Upper lobe of left lung (tissue), 6 donors: ENCODE measurements around the gene CDC7. TPM values are rescaled to one million over a fixed set of nuclear protein-coding genes. Genes with fewer than 3 reads are reported as not detected.
"Not testable (repeated sequence)": the region's sequence is repeated elsewhere in the genome, so short reads cannot be mapped to it uniquely, and the experiment has no call there.

Experiments used
- ATAC-seq, 2 donors: fragments of 200-7000 bp; cut with Tn5 transposase; one replicate each; pipeline ENCODE4 v1.9.1; 2022; ENCODE audit warnings: mild to moderate bottlenecking in 2 of 2, moderate library complexity in 2 of 2; ENCODE audit not compliant: low FRiP score in 2 of 2
- DNase-seq, 2 donors: peaks; one replicate each; pipeline ENCODE4 v3.0.0-alpha.2; 2019 to 2020
- H3K27ac ChIP-seq, 4 donors: fragments of 200-600 bp; sonication (generic); one replicate each; pipeline ENCODE4 v1.5.1; 2016 to 2019
- H3K27me3 ChIP-seq, 4 donors: fragments of 200-600 bp; sonication (generic); one replicate each; pipeline ENCODE4 v1.5.1; 2017 to 2019
- H3K36me3 ChIP-seq, 4 donors: fragments of 200-600 bp; sonication (generic); one replicate each; pipeline ENCODE4 v1.5.1; 2016 to 2019
- H3K4me1 ChIP-seq, 4 donors: fragments of 200-600 bp; sonication (generic); one replicate each; pipeline ENCODE4 v1.5.1; 2018 to 2019
- H3K4me3 ChIP-seq, 4 donors: fragments of 200-600 bp; sonication (generic); one replicate each; pipeline ENCODE4 v1.5.1; 2017 to 2019; ENCODE audit warnings: mild to moderate bottlenecking in 2 of 4, moderate library complexity in 1 of 4
- H3K9me3 ChIP-seq, 4 donors: fragments of 200-600 bp; sonication (generic); one replicate each; pipeline ENCODE4 v1.5.1; 2018 to 2019
- CTCF ChIP-seq, 6 experiments: fragments of 450-650 bp in 4 of 6; fragments of 200-600 bp in 2 of 6; sonication (generic) in 2 of 6; IDR thresholded peaks; one replicate each; pipeline ENCODE4 v1.5.1; 2016 to 2019; ENCODE audit warnings: antibody characterized with exemption in 6 of 6
- EP300 ChIP-seq, 4 donors: sonication (generic); formaldehyde crosslinking; IDR thresholded peaks; one replicate each; pipeline ENCODE4 v1.5.1; 2017; ENCODE audit warnings: antibody characterized with exemption in 4 of 4, control low read depth in 2 of 4
- POLR2A ChIP-seq, 4 donors: fragments of 450-650 bp; IDR thresholded peaks; one replicate each; pipeline ENCODE4 v1.5.1; 2016 to 2017; ENCODE audit warnings: antibody characterized with exemption in 4 of 4, mild to moderate bottlenecking in 2 of 4
- POLR2AphosphoS5 ChIP-seq, 2 donors: sonication (generic); formaldehyde crosslinking; IDR thresholded peaks; one replicate each; pipeline ENCODE4 v1.5.1; 2017; ENCODE audit warnings: antibody characterized with exemption in 2 of 2
- WGBS, 2 donors: methylation state at CpG; one replicate each; pipeline ENCODE4 v1.1.5; 2017 to 2018; 5-methylcytosine and 5-hydroxymethylcytosine counted together
- total RNA-seq, 6 donors: library from RNA; depleted of rRNA in 4 of 6; stranded (reverse); fragments of >200 nt in 4 of 6; gene quantifications; one replicate each; pipeline versions ENCODE4 v1.1.0 to v1.2.1, GENCODE V29; 2016 to 2021
- donor health status: DM: no; HTN: no; CAD: no; lungs with moderate emphysema.
- donor health status: DM: no; HTN: yes; CAD: no; lungs with severe emphysema.

The CDC7 gene
- total RNA-seq, 6 donors from 2014 or later, result 1.6 to 6.2 (median 2.6) TPM

- Histone ChIP-seq H3K4me3 (no peak overlapping the region), H3K9me3 (no peaks in the 10 kb centered on the region), H3K27me3 (no peaks in the 10 kb centered on the region), H3K36me3 (peaks cover 0 to 2% (median 0%) of the 10 kb centered on the region in 4 donors), H3K27ac (no peak overlapping the region), H3K4me1 (peaks cover 0 to 9% (median 2%) of the 10 kb centered on the region in 4 donors)
- ATAC-seq (peak in 1 of 2 donors; percentile 31), DNase-seq (no peak)
- TF ChIP-seq POLR2A (IDR thresholded peaks at IDR 0.05) (no peak), POLR2AphosphoS5 (IDR thresholded peaks at IDR 0.05) (no peak), EP300 (IDR thresholded peaks at IDR 0.05) (no peak), CTCF (IDR thresholded peaks at IDR 0.05) (no peak)
- WGBS, 2 donors, result 78 to 81% methylated on average over 1 of the region's 1 CpG
These were observed 13.1 kb downstream of the CDC7 start for GRCh38 chr1:91513706-91514105.

GRCh38 chr1:91515994-91516393 is 15.3 kb downstream of the CDC7 start:
- Histone ChIP-seq H3K27me3 (no peaks in the 10 kb centered on the region), H3K4me3 (no peak overlapping the region), H3K27ac (no peak overlapping the region), H3K4me1 (peaks cover 0 to 9% (median 4%) of the 10 kb centered on the region in 4 donors), H3K36me3 (no peaks in the 10 kb centered on the region), H3K9me3 (no peaks in the 10 kb centered on the region)
- TF ChIP-seq CTCF (IDR thresholded peaks at IDR 0.05) (no peak), POLR2A (IDR thresholded peaks at IDR 0.05) (no peak), EP300 (IDR thresholded peaks at IDR 0.05) (no peak), POLR2AphosphoS5 (IDR thresholded peaks at IDR 0.05) (no peak)
- DNase-seq (no peak), ATAC-seq (no peak)
- 72 to 88% methylated on average over 3 of the region's 3 CpGs for WGBS, 2 donors

GRCh38 chr1:91516605-91517004 is 16.0 kb downstream of the CDC7 start:
- 93 to 95% methylated on average over 7 of the region's 7 CpGs for WGBS, 2 donors
- H3K4me3 ChIP-seq, H3K36me3 ChIP-seq, H3K9me3 ChIP-seq, ATAC-seq, H3K27ac ChIP-seq, H3K4me1 ChIP-seq, H3K27me3 ChIP-seq, DNase-seq: not testable (repeated sequence)

- not testable (repeated sequence) for H3K27me3 ChIP-seq, H3K9me3 ChIP-seq, H3K4me3 ChIP-seq, H3K27ac ChIP-seq, H3K36me3 ChIP-seq, DNase-seq, ATAC-seq, H3K4me1 ChIP-seq
- WGBS, 2 donors, result 48 to 50% methylated on average over 2 of the region's 2 CpGs
These were observed 18.5 kb downstream of the CDC7 start for GRCh38 chr1:91519167-91519566.

- DNase-seq (no peak), ATAC-seq (no peak)
- no peaks in the 10 kb centered on the region for H3K36me3 ChIP-seq
- no peak for TF ChIP-seq POLR2AphosphoS5 (IDR thresholded peaks at IDR 0.05)
- TF ChIP-seq POLR2A (IDR thresholded peaks at IDR 0.05), result no peak
- TF ChIP-seq EP300 (IDR thresholded peaks at IDR 0.05), result no peak
- TF ChIP-seq CTCF (IDR thresholded peaks at IDR 0.05), result no peak
- no peaks in the 10 kb centered on the region for H3K9me3 ChIP-seq
- no peak overlapping the region for H3K4me3 ChIP-seq
- H3K27ac ChIP-seq, result no peak overlapping the region
- peaks cover 0 to 3% (median 0%) of the 10 kb centered on the region in 4 donors for H3K4me1 ChIP-seq
- no peaks in the 10 kb centered on the region for H3K27me3 ChIP-seq
- 34 to 61% methylated on average over 2 of the region's 2 CpGs for WGBS, 2 donors
These were observed 20.4 kb downstream of the CDC7 start for GRCh38 chr1:91520942-91521507.

- DNase-seq (no peak), ATAC-seq (no peak)
- TF ChIP-seq CTCF (IDR thresholded peaks at IDR 0.05), result no peak
- TF ChIP-seq EP300 (IDR thresholded peaks at IDR 0.05), result no peak
- TF ChIP-seq POLR2AphosphoS5 (IDR thresholded peaks at IDR 0.05), result no peak
- no peak for TF ChIP-seq POLR2A (IDR thresholded peaks at IDR 0.05)
These were observed 22.8 kb downstream of the CDC7 start for GRCh38 chr1:91523482-91523881.

More at GRCh38 chr1:91523482-91523881, 22.8 kb downstream of the CDC7 start:
- Histone ChIP-seq H3K27ac (no peak overlapping the region), H3K36me3 (no peaks in the 10 kb centered on the region), H3K4me3 (no peak overlapping the region), H3K4me1 (peaks cover 0 to 3% (median 0%) of the 10 kb centered on the region in 4 donors), H3K27me3 (no peaks in the 10 kb centered on the region), H3K9me3 (no peaks in the 10 kb centered on the region)
- 50 to 69% methylated on average over 1 of the region's 1 CpG for WGBS, 2 donors
